Measurements from ENCODE around the gene TMEM259. TPM values are rescaled to one million over a fixed set of nuclear protein-coding genes. Genes with fewer than 3 reads are reported as not detected.
A peak's percentile ranks its signal among the peaks of the same experiment; 100 is the strongest.

Gene TMEM259
- total and polyA plus RNA-seq, 5 donors: 127 to 164 (median 145) TPM

DNA sequence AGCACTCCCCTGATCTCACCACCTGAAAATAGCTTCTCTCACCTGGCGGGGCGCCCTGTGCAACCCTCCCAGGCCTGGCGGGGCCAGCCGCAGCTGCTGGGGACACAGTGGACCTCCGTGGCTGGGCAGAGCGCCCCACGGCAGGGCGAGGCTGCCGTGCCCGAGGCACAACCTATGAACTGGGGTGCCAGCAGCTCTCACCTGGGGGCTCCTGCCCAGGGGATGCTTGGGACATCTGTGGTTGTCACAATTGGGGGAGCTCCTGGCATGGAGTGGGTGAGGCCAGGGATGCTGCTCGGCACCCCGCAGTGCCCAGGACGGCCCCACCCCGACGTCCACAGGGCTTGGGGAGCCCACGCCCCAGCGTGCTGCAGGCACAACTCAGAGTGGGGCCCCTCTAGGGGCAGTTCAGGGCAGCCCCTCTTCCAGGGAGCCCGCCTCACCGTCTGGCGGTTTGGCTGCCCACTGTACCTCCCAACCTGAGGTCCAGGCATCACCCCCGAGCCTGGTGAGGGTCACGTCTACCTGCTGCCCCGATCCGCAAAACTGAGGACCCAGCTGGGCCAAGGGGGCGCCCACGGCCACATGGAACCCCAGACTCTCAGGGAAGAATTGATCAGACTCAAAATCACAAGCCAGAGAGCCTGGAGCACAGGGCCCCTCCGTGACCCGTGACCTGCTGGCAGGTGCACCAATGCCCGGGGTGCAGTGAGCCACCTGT is 5.7 kb downstream of the TMEM259 start:
- 87% methylated on average over 29 of the region's 29 CpGs for WGBS
- intact Hi-C loops (cut with DNase I): no loop called here
- peak in 1 of 3 donors; percentile 67 for DNase-seq

DNA sequence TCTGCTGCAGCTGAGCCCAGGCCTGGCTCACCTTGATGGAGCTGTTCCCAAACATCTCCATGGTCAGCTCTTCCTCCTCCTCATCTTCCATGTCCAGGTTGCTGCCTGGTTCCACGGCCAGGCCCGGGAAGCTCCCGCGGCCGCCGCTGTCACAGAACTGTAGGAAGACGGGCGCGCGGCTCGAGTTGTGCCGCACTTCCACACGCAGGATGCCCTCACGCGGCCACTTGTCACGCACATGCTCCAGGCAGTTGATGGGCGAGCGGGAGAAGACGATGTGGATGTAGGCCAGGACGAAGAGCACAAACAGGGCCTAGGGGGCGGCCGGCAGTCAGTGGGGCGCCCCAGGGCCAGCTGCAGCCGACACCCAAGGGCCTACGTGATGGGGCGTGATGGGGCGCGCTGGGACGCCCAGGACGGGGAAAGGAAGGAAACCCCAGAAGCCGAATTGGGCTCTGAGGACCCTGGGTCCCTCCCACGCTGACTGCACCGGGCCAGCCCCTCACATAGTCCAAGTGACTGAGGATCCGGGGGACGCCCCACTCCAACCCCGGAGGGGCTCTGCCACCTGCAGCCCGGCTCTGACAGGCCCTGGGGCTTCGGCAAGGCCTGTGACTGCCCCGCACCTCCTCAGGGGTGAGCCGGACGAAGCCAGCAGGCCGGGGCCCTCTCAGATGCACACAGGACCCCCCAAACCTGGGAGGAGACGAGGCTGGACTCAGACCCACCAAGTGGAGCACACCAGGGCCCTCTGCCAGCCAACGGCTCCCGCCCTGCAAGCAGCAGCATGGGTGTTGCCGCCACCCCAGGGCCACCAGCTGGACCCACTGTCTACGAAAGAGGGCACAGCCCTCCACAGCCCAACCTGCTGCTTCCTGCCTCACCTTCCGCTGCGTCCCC is 6.5 kb downstream of the TMEM259 start:
- WGBS: 92% methylated on average over 49 of the region's 49 CpGs
- ATAC-seq: no peak

More for the DNA sequence above, 5.7 kb downstream of the TMEM259 start:
- H3K27me3 ChIP-seq (ENCODE audit: control insufficient read depth, insufficient read depth): no peaks in the 10 kb centered on the region
- no peak overlapping the region for H3K27ac ChIP-seq (ENCODE audit: low read length)
- no peak for ATAC-seq
- H3K4me3 ChIP-seq (ENCODE audit: low read length): no peak overlapping the region
- peaks cover 26% of the 10 kb centered on the region for H3K4me1 ChIP-seq (ENCODE audit: control insufficient read depth, insufficient read depth, low read length)
- no peaks in the 10 kb centered on the region for H3K9me3 ChIP-seq (ENCODE audit: control insufficient read depth, low read length)

DNA sequence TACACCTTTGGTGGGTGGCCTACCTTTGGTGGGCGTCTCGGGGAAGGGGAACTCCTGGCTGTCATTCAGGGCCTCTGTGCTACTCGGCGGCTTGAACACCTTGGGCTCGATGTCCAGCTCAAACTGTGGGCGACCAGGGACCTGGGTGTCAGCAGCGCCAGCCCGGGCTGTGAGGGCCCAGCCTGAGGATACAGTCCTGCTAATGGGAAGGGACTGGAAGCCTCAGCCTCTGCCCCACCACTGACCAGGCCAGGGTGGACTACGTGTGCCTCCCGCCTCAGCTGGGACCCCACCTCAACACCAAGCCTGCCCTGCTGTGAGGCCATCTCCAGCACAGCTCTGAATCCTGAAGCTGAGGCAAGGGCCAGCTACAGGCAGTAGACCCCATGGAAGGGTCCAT is 7.7 kb downstream of the TMEM259 start:
- H3K4me1 ChIP-seq (ENCODE audit: control insufficient read depth, insufficient read depth, low read length): peaks cover 18% of the 10 kb centered on the region

More for the DNA sequence above, 6.5 kb downstream of the TMEM259 start:
- no peaks in the 10 kb centered on the region for H3K27me3 ChIP-seq (ENCODE audit: control insufficient read depth, insufficient read depth)
- H3K4me3 ChIP-seq (ENCODE audit: low read length): no peak overlapping the region
- no peak overlapping the region for H3K27ac ChIP-seq (ENCODE audit: low read length)
- H3K9me3 ChIP-seq (ENCODE audit: control insufficient read depth, low read length): no peaks in the 10 kb centered on the region
- H3K4me1 ChIP-seq (ENCODE audit: control insufficient read depth, insufficient read depth, low read length): peaks cover 26% of the 10 kb centered on the region
- intact Hi-C loops (cut with DNase I): no loop called here
- DNase-seq: peak in 1 of 3 donors; percentile 59

DNA sequence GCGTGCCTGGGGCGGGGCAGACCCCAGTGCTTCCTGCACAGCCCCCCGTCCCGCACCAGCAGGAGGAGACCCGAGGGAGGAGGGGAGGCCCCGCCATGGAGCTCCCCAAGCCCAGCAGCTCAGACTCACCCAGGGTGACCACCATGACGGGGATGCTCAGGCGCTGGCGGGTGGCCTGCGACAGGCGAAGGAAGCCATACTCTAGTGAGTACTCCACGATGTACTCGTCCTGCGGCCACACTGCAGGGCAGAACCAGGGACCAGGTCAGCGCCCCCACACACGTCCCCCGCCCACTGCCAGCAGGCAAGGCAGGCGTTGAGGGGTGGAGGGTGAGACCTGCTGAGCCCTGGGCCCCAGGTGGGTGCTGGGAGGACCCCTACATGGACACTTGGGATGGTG is 8.6 kb downstream of the TMEM259 start:
- DNase-seq: peak in 1 of 3 donors; percentile 56
- Histone ChIP-seq H3K4me3 (ENCODE audit: low read length) (no peak overlapping the region), H3K27ac (ENCODE audit: low read length) (no peak overlapping the region), H3K9me3 (ENCODE audit: control insufficient read depth, low read length) (no peaks in the 10 kb centered on the region), H3K4me1 (ENCODE audit: control insufficient read depth, insufficient read depth, low read length) (peaks cover 10% of the 10 kb centered on the region), H3K27me3 (ENCODE audit: control insufficient read depth, insufficient read depth) (no peaks in the 10 kb centered on the region)
- intact Hi-C loops (cut with DNase I): no loop called here
- 92% methylated on average over 18 of the region's 18 CpGs for WGBS
- no peak for ATAC-seq

More for the DNA sequence above, 7.7 kb downstream of the TMEM259 start:
- no peaks in the 10 kb centered on the region for H3K9me3 ChIP-seq (ENCODE audit: control insufficient read depth, low read length)
- H3K27me3 ChIP-seq (ENCODE audit: control insufficient read depth, insufficient read depth): no peaks in the 10 kb centered on the region
- DNase-seq: no peak
- intact Hi-C loops (cut with DNase I): no loop called here
- no peak overlapping the region for H3K4me3 ChIP-seq (ENCODE audit: low read length)
- H3K27ac ChIP-seq (ENCODE audit: low read length): no peak overlapping the region
- WGBS: 92% methylated on average over 10 of the region's 10 CpGs
- no peak for ATAC-seq

DNA sequence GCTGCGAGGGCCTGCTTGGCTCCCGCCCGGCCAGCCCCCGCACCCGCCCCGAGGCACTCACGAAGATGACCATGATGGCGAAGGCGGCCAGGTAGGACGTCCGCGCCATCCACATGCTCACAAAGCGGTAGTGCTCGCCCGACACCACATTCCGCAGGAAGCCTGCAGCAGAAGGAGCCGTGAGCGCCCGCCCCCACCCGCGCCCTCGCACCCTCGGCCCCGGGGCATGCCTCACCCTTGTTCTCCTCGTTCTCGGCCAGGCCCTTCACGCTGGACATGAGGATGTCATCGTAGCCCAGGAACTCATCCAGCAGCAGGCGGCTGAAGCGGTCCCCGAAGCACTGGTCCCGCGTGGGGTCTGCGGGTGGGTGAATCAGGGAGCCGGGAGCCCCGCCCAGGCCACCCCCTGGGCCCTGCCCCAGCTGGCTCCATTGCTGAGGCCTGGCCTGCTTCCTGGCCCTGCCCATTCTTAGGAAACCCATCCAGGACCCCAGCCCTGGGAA is 9.0 kb downstream of the TMEM259 start:
- H3K9me3 ChIP-seq (ENCODE audit: control insufficient read depth, low read length): no peaks in the 10 kb centered on the region
- WGBS: 95% methylated on average over 36 of the region's 36 CpGs
- H3K27ac ChIP-seq (ENCODE audit: low read length): no peak overlapping the region
- H3K4me1 ChIP-seq (ENCODE audit: control insufficient read depth, insufficient read depth, low read length): peaks cover 5% of the 10 kb centered on the region
- DNase-seq (peak in 2 of 3 donors; percentile 52 to 68), ATAC-seq (no peak)
- H3K4me3 ChIP-seq (ENCODE audit: low read length): no peak overlapping the region
- intact Hi-C loops (cut with DNase I): no loop called here
- H3K27me3 ChIP-seq (ENCODE audit: control insufficient read depth, insufficient read depth): no peaks in the 10 kb centered on the region

DNA sequence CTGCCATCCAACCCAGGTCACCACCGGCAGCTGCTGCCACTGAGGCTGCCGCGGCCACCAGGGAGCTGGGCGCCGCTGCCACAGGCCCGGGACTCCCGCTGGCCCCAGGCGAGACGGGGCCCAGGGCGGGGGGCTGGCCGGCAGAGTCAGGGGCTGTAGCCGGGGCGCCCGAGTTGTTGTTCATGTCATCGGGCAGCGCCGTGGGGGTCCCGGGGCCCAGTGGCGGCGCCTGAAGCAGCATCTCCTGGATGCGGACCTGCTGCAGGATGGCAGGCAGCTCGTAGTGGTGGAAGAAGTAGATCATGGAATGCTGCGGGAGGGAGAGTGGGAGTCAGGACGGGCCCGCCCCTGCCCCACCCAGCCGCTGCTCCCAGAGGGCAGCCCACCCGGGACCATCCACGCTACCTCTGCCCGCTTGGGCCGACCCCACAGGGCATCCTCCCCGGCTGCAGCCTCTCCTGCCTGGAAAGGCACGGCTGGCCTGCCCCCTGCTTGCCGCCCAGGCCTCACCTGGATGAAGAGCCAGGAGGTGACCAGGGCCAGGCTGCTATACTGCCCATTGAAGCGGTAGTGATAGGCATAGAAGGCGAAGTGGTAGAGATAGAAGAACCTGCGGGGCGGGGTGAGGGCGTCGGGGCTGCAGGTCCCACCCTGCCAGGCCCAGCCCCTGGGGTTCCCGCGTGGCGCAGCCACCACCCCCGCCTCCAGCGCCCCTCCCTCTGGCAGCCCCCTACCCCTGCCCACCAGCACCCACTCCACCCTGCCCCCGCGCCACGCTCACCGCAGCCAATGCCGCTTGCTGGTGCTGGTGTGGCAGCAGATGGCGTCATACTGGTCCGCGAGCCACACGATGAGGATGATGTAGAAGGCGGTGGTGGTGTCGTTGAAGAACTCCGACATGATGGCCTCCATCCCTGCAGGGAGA is 10.1 kb downstream of the TMEM259 start:
- Histone ChIP-seq H3K27ac (ENCODE audit: low read length) (no peak overlapping the region), H3K4me1 (ENCODE audit: control insufficient read depth, insufficient read depth, low read length) (no peaks in the 10 kb centered on the region), H3K4me3 (ENCODE audit: low read length) (no peak overlapping the region), H3K27me3 (ENCODE audit: control insufficient read depth, insufficient read depth) (no peaks in the 10 kb centered on the region), H3K9me3 (ENCODE audit: control insufficient read depth, low read length) (no peaks in the 10 kb centered on the region)
- intact Hi-C loops (cut with DNase I): no loop called here
- 92% methylated on average over 56 of the region's 56 CpGs for WGBS
- DNase-seq (peak; percentile 19 to 68 (median 54)), ATAC-seq (no peak)

DNA sequence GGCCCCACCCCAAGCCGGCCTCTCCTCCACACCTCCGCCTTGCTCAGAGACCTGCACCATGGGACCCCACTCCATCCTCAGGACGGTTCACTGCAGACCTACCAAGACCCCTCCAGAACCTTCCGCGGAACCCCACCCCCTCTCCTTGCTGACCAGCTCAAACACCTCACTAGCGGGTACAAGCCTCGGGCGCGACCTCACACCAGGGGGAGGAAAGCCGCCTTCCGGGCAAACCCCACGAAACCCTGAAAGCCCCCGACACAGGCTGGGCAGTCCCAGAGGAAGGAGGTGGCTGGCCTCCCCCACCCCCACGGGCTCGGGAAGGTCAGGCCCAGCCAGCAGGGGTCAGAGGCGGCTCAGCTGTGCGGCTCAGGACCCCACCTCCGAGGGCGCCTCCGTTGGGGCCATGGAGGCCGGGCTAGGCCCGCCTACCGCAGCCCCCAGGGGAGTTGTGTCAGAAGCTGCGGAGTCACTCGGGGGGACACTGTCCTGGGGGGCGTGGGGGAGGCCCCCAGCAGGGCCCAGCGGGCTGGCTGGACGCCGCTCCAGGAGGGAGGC is 10.9 kb downstream of the TMEM259 start:
- no peak overlapping the region for H3K27ac ChIP-seq (ENCODE audit: low read length)
- no peaks in the 10 kb centered on the region for H3K4me1 ChIP-seq (ENCODE audit: control insufficient read depth, insufficient read depth, low read length)
- intact Hi-C loops (cut with DNase I): no loop called here
- ATAC-seq: peak in 1 of 2 donors; percentile 1
- no peaks in the 10 kb centered on the region for H3K9me3 ChIP-seq (ENCODE audit: control insufficient read depth, low read length)
- no peaks in the 10 kb centered on the region for H3K27me3 ChIP-seq (ENCODE audit: control insufficient read depth, insufficient read depth)
- no peak overlapping the region for H3K4me3 ChIP-seq (ENCODE audit: low read length)
- DNase-seq: peak in 1 of 3 donors; percentile 64
- 80% methylated on average over 29 of the region's 29 CpGs for WGBS

DNA sequence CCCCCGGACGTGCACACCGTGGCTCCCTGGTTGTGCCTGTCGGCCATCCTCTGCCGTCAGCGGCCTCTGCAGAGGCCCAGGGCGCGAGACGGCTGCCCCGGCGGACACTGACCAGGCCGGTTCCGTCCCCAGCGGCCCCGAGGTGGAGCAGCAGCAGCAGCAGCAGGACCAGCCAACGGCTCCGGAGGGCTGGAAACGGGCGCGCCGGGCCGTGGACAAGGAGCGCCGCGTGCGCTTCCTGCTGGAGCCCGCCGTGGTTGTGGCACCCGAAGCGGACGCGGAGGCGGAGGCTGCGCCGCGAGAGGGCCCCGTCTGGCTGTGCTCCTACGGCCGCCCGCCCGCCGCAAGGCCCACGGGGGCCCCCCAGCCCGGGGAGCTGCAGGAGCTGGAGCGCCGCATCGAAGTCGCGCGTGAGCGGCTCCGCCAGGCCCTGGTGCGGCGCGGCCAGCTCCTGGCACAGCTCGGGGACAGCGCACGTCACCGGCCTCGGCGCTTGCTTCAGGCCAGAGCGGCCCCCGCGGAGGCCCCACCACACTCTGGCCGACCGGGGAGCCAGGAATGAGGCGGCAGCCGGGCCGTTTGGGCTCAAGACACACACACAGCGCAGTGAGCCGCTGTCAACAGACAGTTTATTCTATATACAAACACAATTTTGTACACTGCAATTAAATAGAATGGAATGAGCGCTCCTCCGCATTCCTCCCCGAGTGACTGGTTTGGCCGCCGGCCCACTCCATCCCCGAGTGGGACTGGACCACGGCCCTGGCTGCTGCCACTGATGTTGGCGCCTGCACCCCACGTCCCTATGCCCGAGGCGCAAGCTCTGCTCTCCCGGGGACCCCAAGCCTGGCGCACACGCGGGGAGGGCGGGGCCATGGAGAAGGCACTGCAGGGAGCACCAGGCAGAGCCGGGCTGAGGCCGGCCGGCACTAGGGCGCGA is 11.6 kb downstream of the TMEM259 start:
- Histone ChIP-seq H3K4me1 (ENCODE audit: control insufficient read depth, insufficient read depth, low read length) (no peaks in the 10 kb centered on the region), H3K9me3 (ENCODE audit: control insufficient read depth, low read length) (no peaks in the 10 kb centered on the region), H3K27ac (ENCODE audit: low read length) (no peak overlapping the region), H3K4me3 (ENCODE audit: low read length) (no peak overlapping the region), H3K27me3 (ENCODE audit: control insufficient read depth, insufficient read depth) (no peaks in the 10 kb centered on the region)
- intact Hi-C loops (cut with DNase I): no loop called here
- ATAC-seq (peak; percentile 25 to 53), DNase-seq (peak; percentile 76 to 87 (median 82))
- WGBS: 71% methylated on average over 92 of the region's 92 CpGs

DNA sequence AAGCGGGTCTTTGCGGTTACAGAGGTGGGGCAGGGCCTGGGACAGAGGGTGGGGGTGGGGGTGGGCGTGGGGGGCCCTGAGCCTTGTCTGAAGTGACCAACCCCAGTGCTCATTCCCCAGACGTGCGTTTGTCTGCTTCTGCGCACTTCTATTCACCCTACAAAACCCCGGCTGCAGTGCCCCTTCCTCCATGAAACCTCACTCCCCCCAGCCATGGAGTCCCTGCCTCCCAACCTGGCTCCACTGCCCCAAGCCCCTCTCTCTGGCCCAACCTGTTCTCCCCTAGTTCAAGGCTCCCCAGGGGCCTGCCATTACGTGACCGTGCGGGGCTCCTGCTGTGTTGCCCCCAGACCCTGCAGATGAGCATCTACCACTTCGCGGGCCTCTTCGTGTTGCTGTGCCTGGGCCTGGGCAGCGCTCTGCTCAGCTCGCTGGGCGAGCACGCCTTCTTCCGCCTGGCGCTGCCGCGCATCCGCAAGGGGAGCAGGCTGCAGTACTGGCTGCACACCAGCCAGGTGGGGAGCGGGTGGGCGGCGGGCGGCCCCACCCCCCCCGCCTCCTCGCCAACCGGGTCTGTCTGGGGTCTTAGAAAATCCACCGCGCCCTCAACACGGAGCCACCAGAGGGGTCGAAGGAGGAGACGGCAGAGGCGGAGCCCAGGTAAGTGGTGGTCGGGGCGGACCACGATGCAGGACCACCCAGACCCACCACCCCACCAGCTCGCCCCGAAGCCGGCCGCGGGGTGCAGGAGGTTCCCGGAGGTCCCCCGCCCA is 12.5 kb downstream of the TMEM259 start:
- H3K9me3 ChIP-seq (ENCODE audit: control insufficient read depth, low read length): no peaks in the 10 kb centered on the region
- WGBS: 94% methylated on average over 45 of the region's 45 CpGs
- no peak for ATAC-seq
- H3K4me1 ChIP-seq (ENCODE audit: control insufficient read depth, insufficient read depth, low read length): no peaks in the 10 kb centered on the region
- no peaks in the 10 kb centered on the region for H3K27me3 ChIP-seq (ENCODE audit: control insufficient read depth, insufficient read depth)
- H3K4me3 ChIP-seq (ENCODE audit: low read length): no peak overlapping the region
- peak in 1 of 3 donors; percentile 65 for DNase-seq
- no peak overlapping the region for H3K27ac ChIP-seq (ENCODE audit: low read length)
- intact Hi-C loops (cut with DNase I): no loop called here

All from right cardiac atrium (tissue), 5 donors.